MM.1S (cell line): Measurements from ENCODE around the gene NXPH1.

Experiments
- DNase-seq: peaks from one replicate; pipeline ENCODE4 v3.0.0-alpha.2; 2015
- H2AFZ ChIP-seq: fragments of 300-600 bp; sonication (generic); 2 replicates; pipeline ENCODE4 v1.6.0; 2016; ENCODE audit warnings: antibody characterized with exemption, low read length
- H3F3A ChIP-seq: fragments of 300-600 bp; sonication (generic); 2 replicates; pipeline ENCODE4 v1.6.1; 2016; ENCODE audit warnings: mild to moderate bottlenecking, antibody characterized with exemption, low read length, moderate library complexity, mixed read lengths; ENCODE audit not compliant: insufficient read depth
- H3K27ac ChIP-seq: fragments of 300-600 bp; sonication (generic); 2 replicates; pipeline ENCODE4 v1.5.1; 2016; ENCODE audit warnings: mild to moderate bottlenecking, low read length
- H3K27me3 ChIP-seq: fragments of 300-600 bp; sonication (generic); replicated peaks from 2 replicates; pipeline ENCODE4 v1.6.0; 2016; ENCODE audit warnings: low read length; ENCODE audit not compliant: insufficient read depth
- H3K36me3 ChIP-seq: fragments of 300-600 bp; sonication (generic); replicated peaks from 2 replicates; pipeline ENCODE4 v1.6.1; 2016; ENCODE audit warnings: mild to moderate bottlenecking, low read length, mixed read lengths; ENCODE audit not compliant: insufficient read depth
- H3K4me1 ChIP-seq: fragments of 300-600 bp; sonication (generic); 2 replicates; pipeline ENCODE4 v1.6.1; 2016; ENCODE audit warnings: low read length, mixed read lengths
- H3K4me2 ChIP-seq: fragments of 300-600 bp; sonication (generic); 2 replicates; pipeline ENCODE4 v1.6.0; 2016; ENCODE audit warnings: low read depth, low read length
- H3K4me3 ChIP-seq: fragments of 300-600 bp; sonication (generic); 2 replicates; pipeline ENCODE4 v1.5.1; 2016; ENCODE audit warnings: low read length, mixed read lengths
- H3K79me2 ChIP-seq: fragments of 300-600 bp; sonication (generic); 2 replicates; pipeline ENCODE4 v1.6.1; 2016; ENCODE audit warnings: mixed run types, low read length, mixed read lengths
- H3K9ac ChIP-seq: fragments of 300-600 bp; sonication (generic); 2 replicates; pipeline ENCODE4 v1.6.1; 2016; ENCODE audit warnings: low read length, mixed read lengths
- H3K9me2 ChIP-seq: fragments of 300-600 bp; sonication (generic); replicated peaks from 2 replicates; pipeline ENCODE4 v1.6.1; 2016; ENCODE audit warnings: mild to moderate bottlenecking, low read length, mixed read lengths; ENCODE audit not compliant: insufficient read depth
- H3K9me3 ChIP-seq: fragments of 300-600 bp; sonication (generic); replicated peaks from 2 replicates; pipeline ENCODE4 v1.6.1; 2016; ENCODE audit warnings: mild to moderate bottlenecking, low read length, mixed read lengths; ENCODE audit not compliant: insufficient read depth
- H4K20me1 ChIP-seq: fragments of 300-600 bp; sonication (generic); 2 replicates; pipeline ENCODE4 v1.6.1; 2016; ENCODE audit warnings: mild to moderate bottlenecking, low read length, moderate library complexity, mixed read lengths; ENCODE audit not compliant: insufficient read depth
- CTCF ChIP-seq: fragments of 300-600 bp; sonication (generic); IDR thresholded peaks from 2 replicates; pipeline ENCODE4 v1.5.1; 2016; ENCODE audit warnings: antibody characterized with exemption, low read length, mixed read lengths
- EZH2 ChIP-seq: fragments of 300-600 bp; sonication (generic); optimal IDR thresholded peaks from 2 replicates; pipeline ENCODE3; 2017; ENCODE audit warnings: low read depth, mild to moderate bottlenecking, antibody characterized with exemption, low read length, mixed read lengths
- EZH2phosphoT487 ChIP-seq: fragments of 300-600 bp; sonication (generic); IDR thresholded peaks from 2 replicates; pipeline ENCODE4 v1.6.1; 2018; ENCODE audit warnings: antibody characterized with exemption, low read length

NXPH1 gene

GRCh38 chr7:8443576-8444467, 10.4 kb downstream of the NXPH1 start:
- Histone ChIP-seq H3K9me2 (no peaks in the 10 kb centered on the region), H3K9ac (no peak overlapping the region), H3K27ac (no peak overlapping the region), H3K4me2 (no peak overlapping the region), H3K4me3 (no peak overlapping the region), H3F3A (no peaks in the 10 kb centered on the region), H4K20me1 (no peaks in the 10 kb centered on the region), H3K4me1 (no peaks in the 10 kb centered on the region), H2AFZ (no peak overlapping the region), H3K36me3 (no peaks in the 10 kb centered on the region), H3K27me3 (no peaks in the 10 kb centered on the region), H3K79me2 (no peaks in the 10 kb centered on the region), H3K9me3 (no peaks in the 10 kb centered on the region)
- DNase-seq, result no peak
- TF ChIP-seq EZH2, result no peak
- no peak for TF ChIP-seq EZH2phosphoT487
- no peak for TF ChIP-seq CTCF

- H4K20me1 ChIP-seq, result no peaks in the 10 kb centered on the region
- H3K4me2 ChIP-seq, result no peak overlapping the region
- H3K4me1 ChIP-seq, result no peaks in the 10 kb centered on the region
- H3K9me2 ChIP-seq, result no peaks in the 10 kb centered on the region
- DNase-seq, result no peak
- H3K4me3 ChIP-seq, result no peak overlapping the region
- no peak overlapping the region for H3K9ac ChIP-seq
- H3K27ac ChIP-seq, result no peak overlapping the region
- TF ChIP-seq CTCF (no peak), EZH2 (no peak), EZH2phosphoT487 (no peak)
- H3K79me2 ChIP-seq, result no peaks in the 10 kb centered on the region
- H3K36me3 ChIP-seq, result no peaks in the 10 kb centered on the region
- no peaks in the 10 kb centered on the region for H3F3A ChIP-seq
- no peaks in the 10 kb centered on the region for H3K27me3 ChIP-seq
- no peak overlapping the region for H2AFZ ChIP-seq
- H3K9me3 ChIP-seq, result no peaks in the 10 kb centered on the region
Observed at GRCh38 chr7:8444468-8444769, 11.0 kb downstream of the NXPH1 start.

GRCh38 chr7:8453535-8453934, 20.1 kb downstream of the NXPH1 start:
- Histone ChIP-seq H3K4me1 (no peaks in the 10 kb centered on the region), H3F3A (no peaks in the 10 kb centered on the region), H3K4me2 (no peak overlapping the region), H3K9me2 (no peaks in the 10 kb centered on the region), H2AFZ (no peak overlapping the region), H3K4me3 (no peak overlapping the region), H3K36me3 (no peaks in the 10 kb centered on the region), H3K27ac (no peak overlapping the region), H4K20me1 (no peaks in the 10 kb centered on the region), H3K27me3 (no peaks in the 10 kb centered on the region), H3K79me2 (no peaks in the 10 kb centered on the region), H3K9ac (no peak overlapping the region), H3K9me3 (no peaks in the 10 kb centered on the region)
- no peak for TF ChIP-seq EZH2
- DNase-seq, result no peak

- no peaks in the 10 kb centered on the region for H3K4me1 ChIP-seq
- H3K27ac ChIP-seq, result no peak overlapping the region
- no peak for DNase-seq
- no peak overlapping the region for H3K4me3 ChIP-seq
- no peaks in the 10 kb centered on the region for H3F3A ChIP-seq
- H3K36me3 ChIP-seq, result no peaks in the 10 kb centered on the region
- no peaks in the 10 kb centered on the region for H3K27me3 ChIP-seq
- H2AFZ ChIP-seq, result no peak overlapping the region
- H3K9me3 ChIP-seq, result no peaks in the 10 kb centered on the region
- H4K20me1 ChIP-seq, result no peaks in the 10 kb centered on the region
- no peaks in the 10 kb centered on the region; the same call in 1 of the 2 replicates for H3K9me2 ChIP-seq
- H3K79me2 ChIP-seq, result no peaks in the 10 kb centered on the region
- no peak overlapping the region for H3K9ac ChIP-seq
- TF ChIP-seq CTCF (no peak), EZH2phosphoT487 (no peak), EZH2 (no peak)
- H3K4me2 ChIP-seq, result no peak overlapping the region
Observed at GRCh38 chr7:8455426-8455825, 22.0 kb downstream of the NXPH1 start.
